Loucy (cell line): ENCODE results near the gene HCN1.
"Not testable (repeated sequence)": the region's sequence is repeated elsewhere in the genome, so short reads cannot be mapped to it uniquely, and the experiment has no call there.

ENCODE experiments used
- H2AFZ ChIP-seq: fragments of 200-600 bp; sonication (generic); 2 replicates; pipeline ENCODE4 v1.6.0; 2016; ENCODE audit warnings: antibody characterized with exemption, mild to moderate bottlenecking, low read length, moderate library complexity
- H3F3A ChIP-seq: fragments of 200-600 bp; 2 replicates; pipeline ENCODE4 v1.6.0; 2016; ENCODE audit warnings: antibody characterized with exemption, low read depth, mild to moderate bottlenecking
- H3K27me3 ChIP-seq: fragments of 200-600 bp; sonication (generic); 2 replicates; pipeline ENCODE4 v1.6.1; 2014; ENCODE audit warnings: low read length, mild to moderate bottlenecking; ENCODE audit not compliant: insufficient read depth, poor library complexity, severe bottlenecking
- H3K36me3 ChIP-seq: fragments of 200-600 bp; sonication (generic); 2 replicates; pipeline ENCODE4 v1.6.1; 2016; ENCODE audit warnings: low read length; ENCODE audit not compliant: insufficient read depth
- H3K4me1 ChIP-seq: fragments of 200-600 bp; sonication (generic); 2 replicates; pipeline ENCODE4 v1.5.1; 2014; ENCODE audit warnings: low read length, mild to moderate bottlenecking; ENCODE audit not compliant: insufficient read depth, poor library complexity, severe bottlenecking
- H3K4me2 ChIP-seq: fragments of 200-600 bp; sonication (generic); 2 replicates; pipeline ENCODE4 v1.6.0; 2014; ENCODE audit warnings: antibody characterized with exemption, low read length, low read depth, mild to moderate bottlenecking; ENCODE audit not compliant: poor library complexity, severe bottlenecking
- H3K4me3 ChIP-seq: fragments of 200-600 bp; sonication (generic); 2 replicates; pipeline ENCODE4 v1.5.1; 2014; ENCODE audit warnings: low read length, mild to moderate bottlenecking, mixed read lengths; ENCODE audit not compliant: poor library complexity, severe bottlenecking
- H3K79me2 ChIP-seq: fragments of 200-600 bp; sonication (generic); 2 replicates; pipeline ENCODE4 v1.6.1; 2014; ENCODE audit warnings: low read length; ENCODE audit not compliant: insufficient read depth
- H3K9ac ChIP-seq: fragments of 200-600 bp; sonication (generic); 2 replicates; pipeline ENCODE4 v1.6.0; 2014; ENCODE audit warnings: mild to moderate bottlenecking, low read depth, low read length, moderate library complexity; ENCODE audit not compliant: poor library complexity, severe bottlenecking
- H3K9me2 ChIP-seq: fragments of 200-600 bp; sonication (generic); replicated peaks from 2 replicates; pipeline ENCODE4 v1.6.1; 2016; ENCODE audit warnings: low read depth, low read length, mixed read lengths
- H3K9me3 ChIP-seq: fragments of 200-600 bp; sonication (generic); 2 replicates; pipeline ENCODE4 v1.6.1; 2014; ENCODE audit warnings: mild to moderate bottlenecking, antibody characterized with exemption, low read length, low read depth; ENCODE audit not compliant: insufficient read depth
- H4K20me1 ChIP-seq: fragments of 200-600 bp; sonication (generic); 2 replicates; pipeline ENCODE4 v1.6.0; 2014; ENCODE audit warnings: antibody characterized with exemption, low read length, mild to moderate bottlenecking; ENCODE audit not compliant: insufficient read depth, poor library complexity, severe bottlenecking
- CTCF ChIP-seq: fragments of 200-600 bp; sonication (generic); conservative IDR thresholded peaks from 2 replicates; pipeline ENCODE4 v1.5.1; 2014; ENCODE audit warnings: mild to moderate bottlenecking, antibody characterized with exemption, low read length
- EZH2phosphoT487 ChIP-seq: fragments of 200-600 bp; IDR thresholded peaks from 2 replicates; pipeline ENCODE4 v1.6.1; 2018; ENCODE audit warnings: antibody characterized with exemption, mild to moderate bottlenecking, moderate library complexity, borderline replicate concordance

Gene HCN1

DNA sequence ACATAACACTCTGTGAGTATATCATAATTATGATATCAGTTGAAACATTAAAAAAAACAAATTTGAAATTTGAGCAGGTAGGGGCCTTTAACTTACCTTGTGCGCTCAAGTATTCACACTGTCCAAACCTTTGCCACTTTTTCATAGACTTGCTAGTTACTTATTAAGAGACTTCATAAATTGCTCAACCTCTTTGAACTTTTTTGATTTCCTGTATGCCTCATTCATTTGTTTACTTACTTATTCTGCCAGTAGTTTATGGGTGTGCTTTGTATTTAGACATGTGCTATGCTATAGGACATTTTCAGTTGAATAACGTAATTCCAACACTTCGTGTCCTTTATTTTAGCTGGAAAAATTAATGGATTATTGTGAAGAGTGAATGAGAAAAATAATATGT, 204.8 kb downstream of the HCN1 start:
- H3K9ac ChIP-seq = no peak overlapping the region
- H3F3A ChIP-seq = no peaks in the 10 kb centered on the region
- H3K4me1 ChIP-seq = no peaks in the 10 kb centered on the region
- H3K4me2 ChIP-seq = no peak overlapping the region
- H3K36me3 ChIP-seq = no peaks in the 10 kb centered on the region
- H3K79me2 ChIP-seq = no peaks in the 10 kb centered on the region
- no peak overlapping the region for H3K4me3 ChIP-seq
- TF ChIP-seq CTCF (no peak), EZH2phosphoT487 (no peak)
- no peaks in the 10 kb centered on the region for H3K27me3 ChIP-seq
- H2AFZ ChIP-seq = no peak overlapping the region
- H3K9me3 ChIP-seq = no peaks in the 10 kb centered on the region
- no peaks in the 10 kb centered on the region for H3K9me2 ChIP-seq
- no peaks in the 10 kb centered on the region for H4K20me1 ChIP-seq

GRCh38 chr5:45484781-45485180, 211.4 kb downstream of the HCN1 start:
- Histone ChIP-seq H2AFZ (no peak overlapping the region), H3K27me3 (no peaks in the 10 kb centered on the region), H3K4me2 (no peak overlapping the region), H3K4me3 (no peak overlapping the region), H3K9me2 (no peaks in the 10 kb centered on the region), H3K79me2 (no peaks in the 10 kb centered on the region), H3K9ac (no peak overlapping the region), H3K36me3 (no peaks in the 10 kb centered on the region), H3K4me1 (no peaks in the 10 kb centered on the region), H3F3A (no peaks in the 10 kb centered on the region), H3K9me3 (peaks cover 2% of the 10 kb centered on the region; the same call in 1 of the 2 replicates), H4K20me1 (no peaks in the 10 kb centered on the region)
- TF ChIP-seq CTCF = no peak
- no peak for TF ChIP-seq EZH2phosphoT487

GRCh38 chr5:45454114-45454513, 242.1 kb downstream of the HCN1 start:
- Histone ChIP-seq H3K36me3 (no peaks in the 10 kb centered on the region), H3K9me3 (no peaks in the 10 kb centered on the region), H3K27me3 (no peaks in the 10 kb centered on the region), H3K4me3 (no peak overlapping the region), H3F3A (no peaks in the 10 kb centered on the region), H3K4me1 (no peaks in the 10 kb centered on the region), H3K9me2 (no peaks in the 10 kb centered on the region), H3K4me2 (no peak overlapping the region), H2AFZ (no peak overlapping the region), H3K79me2 (no peaks in the 10 kb centered on the region), H3K9ac (no peak overlapping the region), H4K20me1 (no peaks in the 10 kb centered on the region)
- no peak for TF ChIP-seq CTCF
- TF ChIP-seq EZH2phosphoT487 = no peak

DNA sequence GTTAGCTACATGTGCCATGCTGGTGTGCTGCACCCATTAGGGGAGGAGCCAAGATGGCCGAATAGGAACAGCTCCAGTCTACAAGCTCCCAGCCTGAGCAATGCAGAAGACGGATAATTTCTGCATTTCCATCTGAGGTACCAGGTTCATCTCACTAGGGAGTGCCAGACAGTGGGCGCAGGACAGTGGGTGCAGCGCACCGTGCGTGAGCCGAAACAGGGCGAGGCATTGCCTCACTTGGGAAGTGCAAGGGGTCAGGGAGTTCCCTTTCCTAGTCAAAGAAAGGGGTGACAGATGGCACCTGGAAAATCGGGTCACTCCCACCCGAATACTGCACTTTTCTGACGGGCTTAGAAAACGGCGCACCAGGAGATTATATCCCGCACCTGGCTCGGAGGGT, 251.3 kb downstream of the HCN1 start:
- not testable (repeated sequence) for H3K9me2 ChIP-seq, H3K27me3 ChIP-seq, H3K4me2 ChIP-seq, H2AFZ ChIP-seq, H3K4me3 ChIP-seq, H3F3A ChIP-seq, H3K4me1 ChIP-seq, H3K36me3 ChIP-seq, H3K79me2 ChIP-seq, H4K20me1 ChIP-seq, H3K9me3 ChIP-seq, H3K9ac ChIP-seq
